H7 (cell line): ENCODE data around the gene LRRFIP1. TPM values are rescaled to one million over a fixed set of nuclear protein-coding genes. Genes with fewer than 3 reads are reported as not detected.
"Not testable (repeated sequence)": the region's sequence is repeated elsewhere in the genome, so short reads cannot be mapped to it uniquely, and the experiment has no call there.

Experiments
- DNase-seq: peaks from one replicate; pipeline ENCODE4 v3.0.0; 2012
- H3K27me3 ChIP-seq: 2 replicates; pipeline ENCODE4 v1.6.0; 2011; ENCODE audit warnings: mild to moderate bottlenecking, low read length; ENCODE audit not compliant: control insufficient read depth, insufficient read depth
- H3K36me3 ChIP-seq: replicated peaks from 2 replicates; pipeline ENCODE4 v1.5.1; 2011; ENCODE audit warnings: low read length; ENCODE audit not compliant: control insufficient read depth, insufficient read depth
- H3K4me3 ChIP-seq: 2 replicates; pipeline ENCODE4 v1.5.1; 2011; ENCODE audit warnings: low read depth, mild to moderate bottlenecking, control low read depth, low read length, moderate library complexity; ENCODE audit not compliant: insufficient read depth
- total RNA-seq: library from RNA; depleted of rRNA; stranded (reverse); fragments of >200 nt; shearing (Covaris generic); gene quantifications from 2 replicates; pipeline ENCODE4 v1.2.3, GENCODE V29; 2014

Gene LRRFIP1
- total RNA-seq, 1 experiment from 2014 or later, result 49.9 TPM

GRCh38 chr2:237667050-237667576, 39.7 kb downstream of the LRRFIP1 start:
- not testable (repeated sequence) for H3K27me3 ChIP-seq, H3K4me3 ChIP-seq, DNase-seq, H3K36me3 ChIP-seq

DNA sequence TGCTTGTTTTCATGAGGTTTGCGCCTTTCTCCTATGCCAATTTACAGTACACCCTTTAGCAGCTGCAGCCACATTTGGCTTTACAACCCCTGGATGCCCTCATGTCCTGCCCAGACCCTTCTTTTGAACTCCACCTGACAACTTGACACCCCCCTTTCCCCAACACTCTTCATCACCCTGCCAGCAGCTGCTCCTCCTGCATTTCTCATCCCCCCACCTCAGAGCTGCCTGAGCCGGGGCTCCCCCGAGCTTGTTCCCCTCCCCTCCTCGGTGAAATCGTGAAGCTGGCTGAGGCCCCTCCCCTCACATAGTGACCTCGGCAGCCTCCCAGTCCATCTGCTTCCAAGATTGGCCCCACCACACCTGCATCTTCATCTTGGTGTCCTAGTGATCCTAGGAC, 40.5 kb downstream of the LRRFIP1 start:
- no peak for DNase-seq
- H3K4me3 ChIP-seq, result no peak overlapping the region
- H3K36me3 ChIP-seq, result no peaks in the 10 kb centered on the region
- H3K27me3 ChIP-seq, result no peaks in the 10 kb centered on the region

DNA sequence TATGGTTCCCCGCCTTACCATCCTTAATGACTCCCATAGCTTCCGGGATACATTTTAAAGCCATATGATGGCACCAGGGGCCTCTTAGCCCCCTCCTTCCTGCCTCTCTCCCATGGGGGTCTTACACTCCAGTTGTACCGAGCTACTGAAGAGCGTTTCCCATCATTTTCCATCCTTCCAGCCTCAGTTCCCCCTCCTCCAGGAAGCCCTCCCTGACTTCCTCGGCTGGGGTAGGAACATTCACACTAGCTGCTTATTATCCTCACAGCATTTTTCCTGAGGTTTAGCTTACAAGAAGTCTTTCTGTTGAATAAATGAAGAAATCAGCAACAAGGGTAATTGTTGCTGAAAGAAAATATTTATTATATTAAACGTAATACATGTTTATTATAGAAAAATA, 41.1 kb downstream of the LRRFIP1 start:
- no peaks in the 10 kb centered on the region for H3K36me3 ChIP-seq
- no peaks in the 10 kb centered on the region for H3K27me3 ChIP-seq
- DNase-seq, result no peak
- no peak overlapping the region for H3K4me3 ChIP-seq

DNA sequence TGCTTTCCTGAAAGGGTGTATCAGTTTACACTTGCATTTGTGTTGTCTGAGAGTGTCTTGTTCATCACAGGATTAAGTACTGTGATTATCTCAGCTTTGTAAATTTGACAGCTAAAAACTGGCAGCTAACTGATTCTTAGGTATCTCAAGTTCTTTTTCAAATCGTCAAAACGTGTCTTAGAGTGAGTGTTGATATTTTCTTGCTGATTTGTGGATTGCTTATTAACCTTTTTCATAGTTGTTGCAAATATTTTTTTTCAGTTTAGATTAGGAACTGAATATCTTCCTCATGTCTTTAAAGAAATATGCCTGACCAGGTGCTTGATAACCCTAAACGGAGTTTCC, 41.9 kb downstream of the LRRFIP1 start:
- Histone ChIP-seq H3K4me3 (no peak overlapping the region), H3K27me3 (no peaks in the 10 kb centered on the region), H3K36me3 (no peaks in the 10 kb centered on the region)
- no peak for DNase-seq

GRCh38 chr2:237669628-237670392, 42.4 kb downstream of the LRRFIP1 start:
- Histone ChIP-seq H3K36me3 (no peaks in the 10 kb centered on the region), H3K4me3 (no peak overlapping the region), H3K27me3 (no peaks in the 10 kb centered on the region)
- no peak for DNase-seq

DNA sequence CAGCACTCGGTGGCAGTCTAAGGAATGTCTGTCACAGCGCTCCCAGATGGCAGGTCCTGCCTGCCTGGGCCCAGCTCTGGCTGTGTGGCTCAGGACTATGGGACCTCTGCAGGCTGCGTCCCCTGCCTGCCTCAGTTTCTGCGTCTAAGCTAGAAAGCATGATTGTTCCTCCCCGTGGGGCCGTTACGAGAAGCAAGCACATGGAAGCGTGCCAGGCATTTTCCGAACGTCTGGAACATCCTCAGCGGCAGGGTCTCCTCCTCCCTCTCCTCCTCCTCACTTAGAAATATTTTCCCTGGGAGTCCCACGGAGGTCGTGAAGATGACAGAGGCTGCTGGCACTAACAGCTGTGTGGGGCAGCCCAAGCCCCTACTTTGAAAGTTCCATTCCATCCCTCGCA, 43.3 kb downstream of the LRRFIP1 start:
- H3K27me3 ChIP-seq, result no peaks in the 10 kb centered on the region
- no peaks in the 10 kb centered on the region for H3K36me3 ChIP-seq
- no peak overlapping the region for H3K4me3 ChIP-seq
- DNase-seq, result no peak

GRCh38 chr2:237671466-237672138, 44.2 kb downstream of the LRRFIP1 start:
- no peaks in the 10 kb centered on the region for H3K27me3 ChIP-seq
- H3K36me3 ChIP-seq, result no peaks in the 10 kb centered on the region
- no peak for DNase-seq
- no peak overlapping the region for H3K4me3 ChIP-seq

- no peak overlapping the region for H3K4me3 ChIP-seq
- no peaks in the 10 kb centered on the region for H3K27me3 ChIP-seq
- DNase-seq, result no peak
- H3K36me3 ChIP-seq, result no peaks in the 10 kb centered on the region
These were observed 45.3 kb downstream of the LRRFIP1 start for GRCh38 chr2:237672731-237673129.

- H3K27me3 ChIP-seq, result no peaks in the 10 kb centered on the region
- no peaks in the 10 kb centered on the region for H3K36me3 ChIP-seq
- peak; percentile 86 for DNase-seq
- H3K4me3 ChIP-seq, result no peak overlapping the region
These were observed 46.0 kb downstream of the LRRFIP1 start for GRCh38 chr2:237673130-237674001.

DNA sequence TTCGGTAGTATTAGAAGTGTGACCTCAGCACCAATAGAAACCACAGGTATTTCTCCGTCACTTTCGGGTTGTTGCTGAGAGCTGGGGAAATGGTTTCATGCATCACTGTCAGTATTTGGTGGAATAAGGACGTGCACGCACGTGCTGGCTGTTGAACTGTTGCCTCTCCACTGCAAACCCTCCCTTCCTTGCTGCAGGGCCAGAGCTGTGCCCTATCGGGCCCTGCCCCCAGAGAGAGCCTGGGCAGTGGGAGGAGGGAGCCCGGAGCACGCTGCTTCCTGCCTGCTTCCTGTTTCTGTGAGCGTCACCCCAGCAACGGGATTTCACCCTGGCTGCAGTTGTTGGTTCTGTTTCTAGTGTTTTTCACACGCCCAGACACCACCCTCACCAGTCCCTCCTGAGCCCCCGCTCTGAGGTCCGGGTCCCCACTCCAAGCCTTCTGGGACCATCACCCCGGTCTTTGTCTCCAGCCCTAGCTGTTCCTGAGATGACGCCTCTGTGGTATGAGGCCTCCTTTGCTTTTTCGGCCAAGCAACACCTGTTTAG, 47.4 kb downstream of the LRRFIP1 start:
- no peaks in the 10 kb centered on the region for H3K27me3 ChIP-seq
- DNase-seq, result peak; percentile 85
- no peaks in the 10 kb centered on the region for H3K36me3 ChIP-seq
- H3K4me3 ChIP-seq, result no peak overlapping the region

DNA sequence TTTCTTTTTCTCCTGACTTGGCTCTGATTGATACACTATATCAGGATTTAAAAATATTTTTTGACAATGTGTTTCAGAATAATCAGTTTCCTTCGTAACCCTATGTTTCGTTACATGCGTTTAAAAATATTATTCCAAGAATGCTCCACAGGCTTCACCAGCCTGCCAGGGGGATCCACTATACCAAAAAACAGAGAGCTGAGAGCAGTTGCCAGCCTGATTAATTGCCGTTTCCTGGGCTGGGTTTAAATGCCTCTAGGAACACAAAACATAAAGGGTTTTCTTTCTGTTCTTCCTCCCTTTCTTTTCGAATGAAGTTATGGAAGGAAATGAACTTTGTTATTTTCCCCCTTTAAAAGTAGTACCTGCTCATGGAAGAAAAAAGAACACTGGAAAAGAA, 47.9 kb downstream of the LRRFIP1 start:
- Histone ChIP-seq H3K27me3 (no peaks in the 10 kb centered on the region), H3K36me3 (no peaks in the 10 kb centered on the region), H3K4me3 (no peak overlapping the region)
- no peak for DNase-seq

GRCh38 chr2:237680702-237681478, 53.5 kb downstream of the LRRFIP1 start:
- H3K27me3 ChIP-seq, result no peaks in the 10 kb centered on the region
- H3K4me3 ChIP-seq, result no peak overlapping the region
- H3K36me3 ChIP-seq, result no peaks in the 10 kb centered on the region
- DNase-seq, result no peak

- no peak for DNase-seq
- Histone ChIP-seq H3K4me3 (no peak overlapping the region), H3K27me3 (no peaks in the 10 kb centered on the region), H3K36me3 (no peaks in the 10 kb centered on the region)
These were observed 54.8 kb downstream of the LRRFIP1 start for GRCh38 chr2:237682151-237682550.
